Measurements from ENCODE around the gene HCK.
A peak's percentile ranks its signal among the peaks of the same experiment; 100 is the strongest.

HCK gene

DNA sequence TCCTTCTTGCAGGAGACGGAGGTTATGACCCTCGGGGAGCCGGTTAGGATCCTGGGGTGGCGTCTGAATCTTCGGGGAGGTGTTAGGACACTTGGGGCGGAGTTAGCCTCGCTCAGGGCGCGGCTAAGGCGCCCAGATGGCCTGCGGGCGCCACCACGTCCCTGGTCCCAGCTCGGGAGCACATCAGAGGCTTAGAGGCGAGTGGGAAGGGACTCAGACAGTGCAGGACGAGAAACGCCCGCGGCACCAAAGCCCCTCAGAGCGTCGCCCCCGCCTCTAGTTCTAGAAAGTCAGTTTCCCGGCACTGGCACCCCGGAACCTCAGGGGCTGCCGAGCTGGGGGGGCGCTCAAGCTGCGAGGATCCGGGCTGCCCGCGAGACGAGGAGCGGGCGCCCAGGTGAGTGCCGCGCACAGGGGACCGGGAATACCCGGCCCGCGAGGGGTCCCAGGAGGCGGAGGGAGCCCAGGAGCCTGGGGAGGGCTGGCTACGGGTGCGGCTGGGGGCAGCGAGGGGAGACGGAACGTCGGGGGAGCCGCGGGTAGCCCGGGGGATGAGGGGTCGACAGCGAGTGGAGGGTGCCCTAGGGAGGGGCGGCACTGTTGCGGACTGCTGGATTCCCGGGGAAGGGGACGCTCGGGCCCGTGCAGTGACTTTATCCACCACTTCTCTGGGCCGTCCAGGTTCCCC lies at the start of gene HCK:
TSS of gene HCK (plus strand) at position 153 of the 688 bp plus-strand sequence.
- DNase-seq: peak; percentile 53

DNA sequence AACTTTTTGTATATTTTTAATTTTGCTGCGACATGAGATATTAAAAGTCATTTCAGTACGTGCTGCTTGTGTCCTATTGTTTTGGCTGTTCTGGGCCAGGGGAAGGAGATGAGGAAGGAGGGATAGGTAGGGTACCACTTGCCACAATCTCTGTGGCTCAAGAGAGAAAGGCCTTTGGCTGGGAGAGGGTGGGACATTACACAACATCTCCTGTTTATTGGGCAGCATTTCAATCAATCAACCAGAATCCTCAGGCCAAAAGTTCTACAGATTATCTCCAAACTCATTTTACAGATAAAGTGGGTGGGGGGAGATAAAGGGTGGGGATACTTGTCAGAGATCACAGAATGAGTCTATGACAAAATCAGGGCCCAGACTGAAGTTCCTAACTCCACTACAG lies 48.7 kb upstream of the HCK start:
- no peak for DNase-seq

DNA sequence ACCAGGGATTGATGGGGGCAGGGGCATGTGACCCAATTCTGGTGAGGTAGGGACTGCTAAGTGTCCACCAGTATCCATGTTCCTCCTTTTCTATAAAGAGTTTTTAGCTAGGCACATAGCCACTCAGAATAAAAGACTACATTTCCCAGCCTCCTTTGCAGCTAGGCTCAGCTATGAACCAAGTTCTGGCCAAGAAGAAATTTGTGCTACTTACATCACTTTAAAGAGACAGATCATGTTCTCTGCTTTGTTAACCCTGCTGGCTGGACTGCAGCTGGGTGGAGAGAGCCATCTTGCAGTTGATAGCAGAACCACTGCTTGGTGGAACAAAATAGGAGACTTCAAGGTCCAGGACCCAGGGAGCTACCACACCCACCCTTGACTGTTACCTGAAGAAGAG lies 47.1 kb upstream of the HCK start:
- DNase-seq: peak; percentile 55

DNA sequence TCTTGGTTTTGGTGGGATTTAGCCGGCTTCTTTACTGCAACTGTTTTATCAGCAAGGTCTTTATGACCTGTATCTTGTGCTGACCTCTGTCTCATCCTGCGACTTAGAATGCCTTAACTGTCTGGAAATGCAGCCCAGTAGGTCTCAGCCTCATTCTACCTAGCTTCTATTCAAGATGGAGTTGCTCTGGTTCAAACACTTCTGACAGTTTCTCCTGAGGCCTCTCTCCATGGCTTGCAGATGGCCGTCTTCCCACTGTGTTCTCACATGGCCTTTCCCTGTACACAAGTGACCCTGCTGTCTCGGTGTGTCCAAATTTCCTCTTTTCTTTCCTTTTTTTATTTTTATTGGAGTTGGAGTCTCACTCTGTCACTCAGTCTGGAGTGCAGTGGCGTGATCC lies 46.0 kb upstream of the HCK start:
- DNase-seq: no peak

DNA sequence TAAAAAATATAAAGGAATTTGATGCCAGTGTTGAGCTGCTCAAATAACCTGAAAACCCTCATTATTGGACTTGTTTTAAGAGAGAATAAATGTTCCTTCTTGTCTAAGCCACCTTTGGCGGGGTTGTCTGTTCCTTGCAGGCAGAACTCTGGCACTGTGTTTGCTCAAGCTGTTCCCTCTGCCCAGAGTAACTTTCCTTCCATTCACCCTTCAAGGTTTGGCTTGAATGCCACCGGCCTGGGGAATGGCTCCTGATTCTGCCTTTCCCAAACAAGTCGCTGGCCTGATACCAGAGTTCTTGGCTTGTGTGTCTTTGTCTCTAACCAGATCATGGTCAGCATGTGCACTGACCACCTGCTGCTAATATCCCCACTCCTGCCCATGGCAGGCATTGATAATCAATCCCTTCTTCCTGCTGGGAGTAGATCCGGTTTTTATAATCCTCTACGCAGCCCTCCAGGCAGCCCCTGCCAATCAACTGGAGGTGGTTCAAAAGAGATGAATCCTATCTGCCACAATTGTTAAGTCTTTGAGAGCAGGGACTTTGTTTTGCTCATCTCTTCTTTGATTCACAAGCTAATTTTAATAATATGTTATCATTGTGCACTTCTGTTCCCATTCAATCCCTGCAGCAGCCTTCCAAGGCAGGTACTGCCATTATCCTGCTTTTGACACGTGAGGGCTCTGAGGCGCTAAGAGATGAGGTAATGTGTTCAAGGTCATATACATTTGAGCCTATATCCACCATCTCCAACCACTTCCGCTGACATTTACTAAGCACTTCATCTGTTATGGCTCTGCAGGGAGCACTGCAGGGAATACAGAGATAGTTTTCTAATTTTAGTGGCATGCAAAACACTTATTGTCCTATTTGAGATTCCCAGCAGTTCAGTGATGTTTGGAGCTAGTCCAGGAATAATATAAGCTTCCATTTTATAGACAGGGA lies 44.9 kb upstream of the HCK start:
- no peak for DNase-seq

DNA sequence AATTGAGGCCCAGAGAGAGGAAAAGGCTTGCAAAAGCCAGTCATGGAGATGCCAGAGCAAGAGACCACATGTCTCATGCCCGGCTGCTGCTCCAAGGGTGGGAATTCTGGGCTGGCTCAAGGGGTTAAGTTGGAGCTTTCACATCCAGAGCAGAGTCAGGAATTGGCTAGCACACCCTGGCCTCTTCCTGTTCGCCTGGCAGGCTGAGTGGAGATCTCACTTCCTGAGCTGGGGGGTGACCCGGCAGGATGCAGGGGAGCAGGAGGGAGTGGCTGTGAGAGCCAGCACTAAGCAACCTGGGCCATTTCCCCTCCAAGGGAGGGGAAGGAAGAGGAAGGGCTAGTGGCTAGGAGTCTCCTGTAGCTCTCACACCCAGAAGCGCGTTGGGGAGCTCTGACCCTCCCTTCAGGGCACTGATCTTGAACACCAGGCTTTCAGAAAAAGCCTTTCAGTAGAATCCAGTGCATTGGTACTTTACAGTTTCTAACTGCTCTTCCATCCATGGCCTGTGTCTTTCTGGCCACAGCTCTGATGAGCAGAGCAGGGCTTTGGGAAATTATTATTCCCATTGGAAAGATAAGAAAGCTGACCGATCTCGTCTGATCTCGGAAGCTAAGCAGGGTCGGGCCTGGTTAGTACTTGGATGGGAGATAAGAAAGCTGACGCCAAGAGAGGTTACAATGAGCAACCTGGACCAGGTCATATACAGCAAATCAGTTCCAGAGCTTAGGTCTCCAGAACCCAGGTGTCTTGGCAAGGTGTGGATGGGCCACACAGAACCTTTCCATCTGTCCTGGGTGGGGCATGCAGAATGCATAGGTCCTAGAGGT lies 44.0 kb upstream of the HCK start:
- DNase-seq: no peak

DNA sequence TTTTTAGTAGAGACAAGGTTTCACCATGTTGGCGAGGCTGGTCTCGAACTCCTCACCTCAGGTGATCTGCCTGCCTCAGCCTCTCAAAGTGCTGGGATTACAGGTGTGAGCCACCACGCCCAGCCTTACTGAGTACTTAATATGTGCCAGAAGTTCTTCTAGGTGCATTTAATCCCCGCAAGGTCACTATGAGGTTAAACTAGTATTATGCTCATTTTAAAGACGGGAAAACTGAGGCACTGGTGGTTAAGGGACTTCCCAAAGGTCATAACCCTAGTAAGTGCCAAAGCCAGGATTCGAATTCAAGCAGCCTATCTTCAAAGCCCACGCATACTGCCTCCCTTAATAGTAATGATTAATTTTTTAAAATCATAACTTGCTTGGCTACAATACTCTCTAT lies 42.5 kb upstream of the HCK start:
- DNase-seq: no peak

DNA sequence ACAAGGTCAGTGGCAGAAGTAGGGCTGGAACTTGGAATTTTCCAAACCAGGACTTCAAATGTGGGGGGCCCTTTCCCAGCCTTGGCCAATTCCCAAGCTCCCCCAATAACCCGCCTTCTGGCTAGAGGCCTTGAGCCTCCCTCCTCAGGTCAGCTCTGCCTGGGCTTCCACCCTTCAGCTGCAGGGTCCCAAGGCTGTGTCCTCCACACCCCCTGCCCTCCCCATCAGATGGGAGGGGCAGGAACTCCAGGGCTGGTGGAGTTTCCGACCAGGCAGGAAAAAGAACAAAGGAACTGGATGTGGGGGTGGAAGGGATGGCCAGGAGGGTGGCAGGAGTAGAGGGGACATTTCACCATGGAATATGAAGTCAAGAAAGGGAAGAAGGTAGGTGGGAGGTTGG lies 41.9 kb upstream of the HCK start, which contains the start of gene CCM2L:
TSS of gene CCM2L (plus strand) at position 338 of the 400 bp plus-strand sequence. CDS start at position 355, 17 bp downstream.
- DNase-seq: no peak

DNA sequence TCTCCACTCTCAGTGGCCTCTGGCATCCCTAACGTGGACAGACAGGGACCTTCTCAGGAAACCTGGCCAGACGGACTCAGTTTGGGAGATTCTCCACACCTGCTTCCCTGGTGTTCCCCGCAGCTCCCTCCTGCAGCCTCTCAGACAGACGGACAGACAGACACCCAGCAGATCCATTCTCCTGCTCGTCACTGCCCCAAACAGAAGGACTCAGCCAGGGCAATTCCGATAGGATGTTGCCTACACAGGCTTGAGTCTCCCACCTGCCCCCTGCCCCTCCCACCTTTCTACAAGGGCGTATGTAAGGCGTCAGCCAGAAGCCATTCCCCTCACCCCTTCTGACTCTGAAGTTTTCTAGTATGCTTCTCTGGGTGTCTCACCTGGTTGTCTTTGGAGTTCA lies 41.4 kb upstream of the HCK start:
- DNase-seq: no peak

DNA sequence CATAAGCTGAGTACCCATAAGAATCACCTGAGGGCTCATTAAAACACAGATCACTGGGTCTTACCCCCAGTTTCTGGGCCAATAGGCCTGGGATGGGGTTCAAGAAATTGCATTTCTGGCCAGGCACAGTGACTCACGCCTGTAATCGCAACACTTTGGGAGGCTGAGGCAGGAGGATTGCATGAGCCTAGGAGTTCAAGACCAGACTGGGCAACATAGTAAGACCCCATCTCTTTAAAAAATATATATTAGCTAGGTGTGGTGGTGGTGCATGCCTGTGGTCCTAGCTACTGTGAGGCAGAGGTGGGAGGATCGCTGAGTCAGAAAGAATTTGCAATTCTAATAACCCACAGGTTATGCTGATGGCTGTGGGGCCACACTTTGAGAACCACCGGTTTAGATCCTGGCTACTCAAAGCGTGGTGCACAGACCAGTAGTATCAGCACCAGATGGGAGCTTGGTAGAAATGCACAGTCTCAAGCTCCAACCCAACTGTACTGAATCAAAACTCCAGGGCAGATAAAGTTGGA lies 39.8 kb upstream of the HCK start:
- DNase-seq: no peak

DNA sequence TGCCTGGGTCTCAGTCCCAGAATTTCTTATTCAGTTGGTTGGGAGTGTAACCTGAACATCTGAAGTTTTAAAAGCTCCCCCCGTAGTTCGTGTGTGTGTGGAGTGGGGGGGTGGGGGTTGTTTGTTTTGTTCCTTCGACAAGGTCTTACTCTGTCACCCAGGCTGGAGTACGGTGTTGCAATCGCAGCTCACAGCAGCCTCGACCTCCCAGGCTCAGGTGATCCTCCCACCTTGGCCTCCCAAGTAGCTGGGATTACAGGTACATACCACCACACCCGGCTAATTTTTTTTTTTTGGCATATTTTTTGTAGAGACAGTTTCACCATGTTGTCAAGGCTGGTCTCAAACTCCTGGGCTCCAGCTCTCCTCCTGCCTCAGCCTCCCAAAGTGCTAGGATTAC lies 38.7 kb upstream of the HCK start:
- no peak for DNase-seq

DNA sequence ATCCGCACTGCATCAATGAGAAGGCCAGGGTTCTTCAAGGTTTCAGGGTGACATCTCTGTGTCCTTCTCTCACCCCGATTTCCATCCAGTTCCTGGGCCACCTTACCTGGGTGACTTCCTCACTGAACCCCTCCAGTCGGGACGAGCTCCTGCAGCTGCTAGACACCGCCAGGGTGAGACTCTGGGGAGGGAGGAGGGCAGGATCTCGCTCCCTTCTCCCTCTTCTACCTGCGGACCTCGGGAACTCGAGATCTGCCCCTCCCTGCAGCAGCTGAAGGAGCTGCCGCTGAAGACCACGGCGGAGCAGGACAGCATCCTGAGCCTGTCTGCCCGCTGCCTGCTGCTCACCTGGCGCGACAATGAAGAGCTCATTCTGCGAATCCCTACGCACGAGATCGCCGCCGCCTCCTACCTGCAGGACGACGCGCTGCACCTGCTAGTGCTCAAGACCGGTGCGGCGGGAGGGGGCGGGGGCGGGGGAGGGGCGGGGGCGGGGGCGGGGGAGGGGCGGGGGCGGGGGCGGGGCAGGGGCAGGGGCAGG lies 34.3 kb upstream of the HCK start:
- peak; percentile 22 for DNase-seq

DNA sequence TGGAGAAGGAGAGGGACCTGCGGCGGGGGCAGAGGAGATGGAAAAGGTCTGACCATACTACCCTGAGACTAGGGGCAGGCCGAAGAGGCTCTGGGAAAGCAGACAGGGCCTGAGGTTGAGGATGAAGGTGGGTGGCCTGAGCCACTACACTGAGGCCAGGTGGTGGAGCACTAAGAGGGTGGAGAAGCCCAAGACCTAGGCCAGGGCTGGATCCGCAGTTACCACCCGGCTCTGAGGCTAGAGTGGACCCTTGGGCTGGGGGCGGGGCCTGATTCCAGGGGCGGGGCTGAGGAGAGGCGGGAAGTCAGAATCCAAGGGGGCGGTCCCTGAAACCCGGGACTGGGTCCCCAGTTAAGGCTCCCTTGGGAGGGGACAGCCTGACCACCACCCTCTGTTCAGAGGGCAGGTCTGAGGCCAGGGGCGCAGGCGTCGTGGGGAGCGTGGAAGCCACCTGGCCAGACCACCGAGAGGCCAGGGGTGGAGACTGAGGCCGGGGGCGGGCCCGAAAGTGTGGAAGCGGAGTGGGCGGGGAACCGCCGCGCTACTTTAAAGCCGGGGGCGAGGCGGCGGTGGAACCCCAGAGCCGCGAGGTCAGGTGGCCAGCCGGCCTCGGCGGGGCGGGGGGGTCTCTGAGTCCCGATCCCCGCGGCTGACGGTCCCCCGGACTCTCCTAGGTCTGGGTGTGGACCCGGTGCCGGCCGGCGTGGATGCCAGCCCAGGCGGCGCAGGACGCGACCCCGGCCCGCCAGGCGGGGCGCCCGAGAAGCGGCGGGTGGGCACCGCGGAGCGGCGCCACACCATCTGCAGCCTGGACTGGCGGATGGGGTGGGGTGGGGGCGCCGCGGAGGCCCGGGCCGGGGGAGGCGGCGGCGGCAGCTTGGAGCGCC lies 33.5 kb upstream of the HCK start:
- peak; percentile 41 for DNase-seq

DNA sequence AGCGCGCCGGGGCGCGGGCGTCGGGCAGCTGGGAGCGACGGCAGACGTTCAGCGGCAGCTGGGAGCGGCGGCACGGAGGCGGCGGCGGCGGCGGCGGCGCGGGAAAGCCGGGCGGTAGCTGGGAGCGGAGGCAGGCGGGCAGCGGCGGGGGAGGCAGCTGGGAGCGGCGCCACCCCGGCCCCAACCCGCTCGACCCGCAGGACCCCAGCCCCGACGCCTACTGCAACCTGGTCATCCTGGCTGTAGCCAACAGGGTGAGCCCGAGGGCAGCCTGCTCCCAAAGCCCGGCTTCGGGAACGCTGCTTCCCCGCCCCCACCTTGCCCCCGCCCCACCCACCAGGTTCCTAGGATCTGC lies 32.9 kb upstream of the HCK start:
- DNase-seq: no peak

DNA sequence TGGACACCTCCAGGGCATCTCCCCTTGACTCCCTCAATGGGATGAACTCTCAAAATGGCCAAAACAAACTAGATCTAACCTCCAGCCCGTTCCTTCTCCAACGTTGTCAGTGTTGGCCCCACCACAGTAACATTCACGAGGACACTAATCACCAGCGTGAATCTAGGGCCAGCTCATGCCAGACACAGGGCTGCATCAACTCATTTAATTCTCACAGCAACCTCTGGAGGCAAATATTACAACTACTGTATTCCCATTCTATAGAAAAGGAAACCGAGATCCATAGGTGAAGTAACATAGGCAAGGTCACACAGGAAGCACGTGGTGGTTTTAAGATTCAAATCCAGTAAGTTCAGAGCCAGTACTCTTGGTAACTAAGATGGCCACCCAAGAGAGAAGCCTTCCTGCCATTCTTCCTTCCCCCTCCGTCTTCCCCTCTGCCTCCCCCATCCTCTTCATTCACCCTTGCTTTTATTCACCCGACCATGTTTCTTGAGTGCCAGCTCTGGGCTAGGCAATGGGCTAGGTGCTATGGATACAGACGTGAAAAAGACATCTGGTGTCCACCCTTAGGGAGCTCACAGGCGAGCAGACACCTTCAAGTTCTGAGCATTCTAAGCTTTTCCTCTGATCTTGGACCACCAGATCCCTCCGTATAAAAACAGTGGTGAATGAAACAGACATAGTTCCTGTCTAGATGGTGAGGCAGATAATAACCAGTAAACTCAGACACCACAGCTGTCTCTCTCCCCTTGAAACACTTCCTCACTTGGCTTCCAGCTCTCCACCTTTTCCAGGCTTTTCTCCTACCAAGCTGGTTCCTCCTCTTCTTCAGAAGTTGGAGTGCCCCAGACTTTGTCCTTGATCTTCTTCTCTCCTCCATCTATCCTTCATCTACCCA lies 32.2 kb upstream of the HCK start:
- no peak for DNase-seq

DNA sequence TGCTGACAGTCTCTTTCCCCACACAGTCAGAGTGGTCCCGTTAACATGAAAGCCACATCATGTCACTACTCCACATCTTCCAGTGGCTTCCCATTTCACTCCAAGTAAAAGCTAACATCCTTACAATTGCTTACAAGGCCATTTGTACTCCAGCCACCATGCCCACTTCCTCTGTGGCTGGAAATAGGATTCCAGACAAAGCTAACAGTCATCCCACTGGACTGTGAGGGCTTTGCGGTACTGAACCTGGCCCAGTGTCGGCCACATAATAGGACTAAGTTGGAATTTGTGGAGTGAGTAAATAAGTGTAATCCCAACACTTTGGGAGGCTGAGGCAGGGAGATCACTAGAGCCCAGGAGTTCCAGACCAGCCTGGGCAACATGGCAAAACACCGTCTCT lies 31.0 kb upstream of the HCK start:
- DNase-seq: no peak

DNA sequence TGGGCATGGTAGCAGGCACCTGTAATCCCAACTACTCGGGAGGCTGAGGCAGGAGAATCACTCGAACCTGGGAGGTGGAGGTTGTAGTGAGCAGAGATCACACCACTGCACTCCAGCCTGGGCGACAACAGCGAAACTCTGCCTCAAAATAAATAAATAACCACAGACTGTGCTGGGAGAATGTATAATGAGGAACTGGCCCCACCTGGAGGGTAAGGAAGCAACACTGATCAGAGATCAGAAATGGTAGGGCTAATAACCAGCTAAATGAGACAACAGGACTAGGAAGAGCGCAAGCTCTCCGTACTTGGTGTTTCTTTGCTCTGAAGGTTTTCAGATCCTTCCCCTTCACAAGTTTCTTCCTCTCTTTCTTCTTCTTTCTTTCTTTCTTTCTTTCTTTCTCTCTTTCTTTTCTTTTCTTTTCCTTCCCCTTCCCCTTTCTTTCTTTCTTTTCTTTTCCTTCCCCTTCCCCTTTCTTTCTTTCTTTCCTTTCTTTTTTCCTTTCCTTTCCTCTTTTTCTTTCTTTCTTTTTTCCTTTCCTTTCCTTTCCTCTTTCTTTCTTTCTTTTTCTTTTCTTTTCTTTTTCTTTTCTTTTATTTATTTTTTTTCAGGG lies 27.3 kb upstream of the HCK start:
- peak; percentile 9 for DNase-seq

DNA sequence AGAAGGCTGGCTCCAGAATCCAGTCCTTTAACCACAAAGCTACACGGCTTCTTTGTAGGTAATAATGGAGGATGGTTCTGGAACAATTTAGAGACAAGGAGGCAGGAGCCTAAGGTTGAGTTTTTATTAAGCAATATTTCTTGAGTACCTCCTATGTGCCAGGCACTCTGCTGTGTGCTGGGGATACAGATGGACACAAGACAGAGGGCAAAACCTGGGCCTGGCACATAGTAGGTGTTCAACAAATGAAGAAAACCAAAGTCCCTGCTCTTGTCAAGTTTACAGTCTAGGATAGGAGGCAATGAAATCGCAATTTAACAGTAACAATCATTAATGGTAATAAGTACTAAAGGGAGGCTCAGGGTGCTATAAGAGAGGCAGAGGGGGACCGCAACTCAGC lies 24.4 kb upstream of the HCK start:
- DNase-seq: no peak

DNA sequence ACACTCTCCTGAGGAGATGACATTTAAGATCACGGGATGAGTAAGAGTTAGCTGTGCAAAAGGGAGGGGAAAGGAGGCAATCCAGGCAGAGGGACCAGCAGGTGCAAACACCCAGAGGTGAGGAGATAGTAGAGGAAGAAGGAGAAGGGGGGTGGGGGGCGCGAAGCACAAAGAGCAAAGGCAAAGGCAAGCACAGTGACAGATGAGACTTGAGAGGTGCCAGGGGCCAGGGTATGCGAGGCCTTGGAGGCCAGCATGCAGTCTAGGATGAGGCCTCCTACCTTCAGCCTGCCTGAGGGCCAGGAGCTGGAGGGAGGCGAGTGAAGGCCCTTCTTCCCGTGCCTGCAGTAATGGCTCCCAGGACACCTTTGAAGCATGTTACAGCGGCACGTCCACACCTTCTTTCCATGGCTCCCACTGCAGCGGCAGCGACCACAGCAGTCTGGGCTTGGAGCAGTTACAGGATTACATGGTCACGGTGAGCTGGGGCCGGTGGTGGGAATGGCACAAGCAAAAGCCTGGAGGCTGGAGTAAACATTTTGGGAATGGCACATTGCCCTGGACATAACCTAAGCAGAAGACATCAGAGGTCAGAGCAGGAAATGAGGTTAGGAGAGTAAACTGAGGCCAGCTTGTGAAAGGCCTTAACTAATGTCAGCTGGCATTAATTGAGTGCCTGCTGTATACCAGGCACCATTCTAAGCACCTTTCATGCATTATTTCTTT lies 23.2 kb upstream of the HCK start:
- DNase-seq: no peak

DNA sequence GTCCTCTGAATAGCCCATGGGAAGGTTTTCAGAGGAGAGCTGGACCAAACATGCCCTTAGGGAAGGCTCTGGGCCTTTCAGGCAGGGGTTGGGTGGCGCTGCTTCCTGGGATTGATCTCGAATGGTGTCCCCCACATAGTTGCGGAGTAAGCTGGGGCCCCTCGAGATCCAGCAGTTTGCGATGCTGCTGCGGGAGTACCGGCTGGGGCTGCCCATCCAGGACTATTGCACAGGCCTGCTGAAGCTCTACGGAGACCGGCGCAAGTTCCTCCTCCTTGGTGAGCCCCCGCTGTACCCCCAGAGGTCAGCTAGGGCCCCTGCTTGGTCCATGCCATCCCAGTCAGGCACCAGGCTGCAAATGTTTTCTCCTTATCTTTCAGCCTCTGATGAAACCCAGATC lies 22.5 kb upstream of the HCK start:
- no peak for DNase-seq
